HepG2 (cell line): ENCODE measurements around the gene LRP1B. TPM values are rescaled to one million over a fixed set of nuclear protein-coding genes. Genes with fewer than 3 reads are reported as not detected.

Experiments
- ATAC-seq: fragments of 200-7000 bp; cut with Tn5 transposase; 3 replicates; pipeline ENCODE4 v1.9.1; 2020; ENCODE audit warnings: mild to moderate bottlenecking, moderate library complexity
- BruUV-seq: library from RNA; stranded (reverse); fragments of 400-500 nt; replicated peaks from 2 replicates; lab custom pipeline; 2021; lab: Mats Ljungman, UMichigan
- CTCF ChIA-PET: fragments of 300-600 bp; formaldehyde crosslinking; extraction: SDS; loops from one replicate; lab custom pipeline; 2021; ENCODE audit warnings: low total read pairs, inconsistent platforms, low intra/inter-chr PET ratio; lab: Yijun Ruan, JAX
- POLR2A ChIA-PET: fragments of 350-600 bp; sonication (Branson Sonifier 250); formaldehyde crosslinking; loops from one replicate; lab custom pipeline; 2020; ENCODE audit warnings: antibody characterized with exemption, inconsistent platforms; lab: Yijun Ruan, JAX
- DNase-seq: peaks from one replicate; pipeline ENCODE4 v3.0.0-alpha.2; 2015; ENCODE audit warnings: low spot score
- FAIRE-seq: peaks from 3 replicates; lab custom pipeline; 2011; peaks lifted over from hg19 to GRCh38; lab: Jason Lieb, UNC
- H2AFZ ChIP-seq: one replicate; pipeline ENCODE4 v1.6.1; 2011; ENCODE audit warnings: low read length, inconsistent platforms
- H3K27ac ChIP-seq: fragments of 300-600 bp; 3 replicates; pipeline ENCODE4 v1.8.0; 2011; ENCODE audit warnings: mixed run types, mild to moderate bottlenecking, mixed read lengths, low read length, inconsistent platforms; ENCODE audit not compliant: insufficient read depth; ENCODE audit errors: extremely low read length
- H3K27me3 ChIP-seq, 2 experiments: fragments of 200-600 bp in 1 of 2; 2 replicates in 1 of 2; 3 replicates in 1 of 2; pipeline versions ENCODE4 v1.6.0 to v1.8.0; 2011; ENCODE audit warnings: low read length in 2 of 2, mild to moderate bottlenecking in 2 of 2, moderate library complexity in 2 of 2, inconsistent platforms in 1 of 2; ENCODE audit not compliant: insufficient read depth in 2 of 2, control insufficient read depth in 1 of 2
- H3K36me3 ChIP-seq, 2 experiments: fragments of 200-600 bp in 1 of 2; replicated peaks in 1 of 2; 2 replicates in 1 of 2; 3 replicates in 1 of 2; pipeline versions ENCODE4 v1.5.1 to v1.8.0; 2011; ENCODE audit warnings: low read length in 2 of 2, inconsistent platforms in 1 of 2; ENCODE audit not compliant: insufficient read depth in 2 of 2, control insufficient read depth in 1 of 2
- H3K4me1 ChIP-seq: 2 replicates; pipeline ENCODE4 v1.5.1; 2012; ENCODE audit warnings: low read length, inconsistent platforms; ENCODE audit not compliant: insufficient read depth
- H3K4me2 ChIP-seq: 2 replicates; pipeline ENCODE4 v1.6.0; 2011; ENCODE audit warnings: low read depth, low read length, inconsistent platforms
- H3K4me3 ChIP-seq, 3 experiments: fragments of 200-600 bp in 1 of 3; sonication (generic), shearing (Covaris generic) in 1 of 3; replicated peaks in 1 of 3; 2 replicates each; pipeline ENCODE4 v1.5.1; 2011 to 2016; ENCODE audit warnings: low read length in 3 of 3, inconsistent platforms in 2 of 3, low read depth in 2 of 3, mild to moderate bottlenecking in 2 of 3, control low read depth in 1 of 3, mixed read lengths in 1 of 3; ENCODE audit not compliant: insufficient read depth in 1 of 3
- H3K79me2 ChIP-seq: one replicate; pipeline ENCODE4 v1.6.1; 2011; ENCODE audit warnings: low read length, inconsistent platforms; ENCODE audit not compliant: insufficient read depth
- H3K9ac ChIP-seq: 2 replicates; pipeline ENCODE4 v1.6.0; 2011; ENCODE audit warnings: mild to moderate bottlenecking, low read depth, low read length, inconsistent platforms; ENCODE audit not compliant: insufficient read depth
- H3K9me3 ChIP-seq: 2 replicates; pipeline ENCODE4 v1.5.1; 2012; ENCODE audit warnings: mild to moderate bottlenecking, low read length
- H4K20me1 ChIP-seq: 2 replicates; pipeline ENCODE4 v1.6.0; 2011; ENCODE audit warnings: inconsistent platforms, mild to moderate bottlenecking, low read length, moderate library complexity; ENCODE audit not compliant: insufficient read depth
- CEBPB ChIP-seq: IDR thresholded peaks from 2 replicates; pipeline ENCODE4 v1.6.1; 2011; ENCODE audit warnings: low read depth, low read length, improper control_type of control experiment, borderline replicate concordance
- ESRRA ChIP-seq: sonication (generic); formaldehyde crosslinking; IDR thresholded peaks from 2 replicates; pipeline ENCODE4 v1.5.1; 2020; ENCODE audit warnings: mild to moderate bottlenecking, low read depth, missing genetic modification reagents
- MEIS1 ChIP-seq: sonication (generic); formaldehyde crosslinking; IDR thresholded peaks from 2 replicates; pipeline ENCODE4 v1.9.0; 2021; ENCODE audit warnings: mild to moderate bottlenecking, missing genetic modification reagents, moderate library complexity, borderline replicate concordance
- ZNF138 ChIP-seq: sonication (generic); formaldehyde crosslinking; IDR thresholded peaks from 2 replicates; pipeline ENCODE4 v1.5.0; 2020; ENCODE audit warnings: mild to moderate bottlenecking, low read depth, missing genetic modification reagents
- ZNF263 ChIP-seq: sonication (generic); formaldehyde crosslinking; IDR thresholded peaks from 2 replicates; pipeline ENCODE4 v1.4.0; 2020; ENCODE audit warnings: missing genetic modification reagents
- ZNF839 ChIP-seq: sonication (generic); formaldehyde crosslinking; IDR thresholded peaks from 2 replicates; pipeline ENCODE4 v1.4.0; 2020; ENCODE audit warnings: missing genetic modification reagents, mild to moderate bottlenecking, borderline replicate concordance
- ZSCAN22 ChIP-seq: sonication (generic); formaldehyde crosslinking; IDR thresholded peaks from 2 replicates; pipeline ENCODE4 v1.4.0; 2020; ENCODE audit warnings: mild to moderate bottlenecking, missing genetic modification reagents
- WGBS: methylation state at CpG from one replicate; pipeline ENCODE4 v1.1.6; 2017; ENCODE audit warnings: low lambda C conversion rate; 5-methylcytosine and 5-hydroxymethylcytosine counted together
- in situ Hi-C: cut with HindIII; loops from 2 replicates; pipeline ENCODE4 v1.10.0; 2017; ENCODE audit warnings: low pct_unique_long_range_greater_than_20kb; ENCODE audit not compliant: extremely low pct_ligation_motif_present
- intact Hi-C: fragments of 100-400 bp; cut with micrococcal nuclease; formaldehyde crosslinking; loops from one replicate; pipeline ENCODE4 v1.10.0; 2022; ENCODE audit not compliant: unreplicated experiment
- polyA plus RNA-seq, 8 experiments: library from polyadenylated mRNA; depleted of rRNA in 3 of 8; stranded (reverse) in 7 of 8; unstranded in 1 of 8; fragments of >200 nt; fragmentation: Illumina TruSeq in 4 of 8; extraction: Trizol in 4 of 8; gene quantifications; 2 replicates each; pipeline versions ENCODE4 v1.2.1 to v1.2.3, GENCODE V29; 2011 to 2016; ENCODE audit warnings: low read depth in 4 of 8, missing spikeins in 1 of 8, mixed read lengths in 1 of 8; ENCODE audit not compliant: insufficient read depth in 1 of 8
- total RNA-seq, 5 experiments: library from RNA; depleted of rRNA; stranded (reverse); fragments of >200 nt; fragmentation: Illumina TruSeq; extraction: Trizol; gene quantifications; 2 replicates each; pipeline ENCODE4 v1.2.3, GENCODE V29; 2016; ENCODE audit warnings: low read depth in 1 of 5
- TF ChIP-seq, protein P1 (sequence below): sonication (generic); formaldehyde crosslinking; IDR thresholded peaks from 2 replicates; pipeline ENCODE4 v1.4.0; 2020; ENCODE audit warnings: mild to moderate bottlenecking, missing genetic modification reagents
- TF ChIP-seq, protein P2 (sequence below): sonication (generic); formaldehyde crosslinking; IDR thresholded peaks from 2 replicates; pipeline ENCODE4 v1.4.0; 2020; ENCODE audit warnings: missing genetic modification reagents, low read depth, mild to moderate bottlenecking, borderline replicate concordance
- TF ChIP-seq, protein P3 (sequence below): sonication (generic); formaldehyde crosslinking; IDR thresholded peaks from 2 replicates; pipeline ENCODE4 v1.5.0; 2020; ENCODE audit warnings: missing genetic modification reagents

The LRP1B gene
- total and polyA plus RNA-seq, 2 of the 13 experiments (the other 11 are each of a cell fraction or from before 2014, with no cell fraction given): 0.04 TPM; not detected in 1

DNA sequence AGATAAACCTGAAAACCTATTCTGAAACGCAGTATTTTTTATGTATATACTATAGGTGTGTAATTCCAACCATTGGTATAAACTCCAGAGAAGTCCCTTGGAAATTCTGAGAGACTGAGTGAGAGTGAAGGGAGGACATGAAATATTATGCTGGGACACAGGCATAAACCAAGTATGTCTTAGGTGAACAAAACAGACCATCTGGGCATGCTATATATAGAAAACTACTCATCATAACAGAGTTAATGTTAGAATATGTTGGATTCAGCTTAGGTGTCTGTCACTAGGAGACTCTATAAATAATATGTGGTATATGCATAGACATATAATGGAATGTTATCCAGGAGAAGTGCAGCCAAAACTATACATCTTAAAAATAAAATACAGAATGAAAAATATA lies 282.6 kb downstream of the LRP1B start:
- Histone ChIP-seq H3K36me3 (no peaks in the 10 kb centered on the region), H3K4me3 (no peak overlapping the region), H4K20me1 (no peaks in the 10 kb centered on the region), H3K27me3 (no peaks in the 10 kb centered on the region; a peak in 1 of 5 replicates), H3K4me2 (no peak overlapping the region), H2AFZ (no peak overlapping the region), H3K9me3 (no peaks in the 10 kb centered on the region), H3K9ac (no peak overlapping the region), H3K79me2 (no peaks in the 10 kb centered on the region), H3K27ac (no peak overlapping the region), H3K4me1 (no peaks in the 10 kb centered on the region)
- in situ Hi-C loops: no loop called here
- 0% methylated on average over 1 of the region's 1 CpG for WGBS
- ATAC-seq (no peak), DNase-seq (no peak), FAIRE-seq (no peak)
- ChIA-PET CTCF (no interaction called here), POLR2A (no interaction called here)
- intact Hi-C loops: no loop called here
- BruUV-seq: no TSS peak
- no peak for TF ChIP-seq ZSCAN22
- TF ChIP-seq ZNF263 (CRISPR knock-in tag): no peak
- TF ChIP-seq MEIS1 (CRISPR knock-in tag): no peak
- TF ChIP-seq ESRRA (CRISPR knock-in tag): no peak
- TF ChIP-seq, protein P1, sequence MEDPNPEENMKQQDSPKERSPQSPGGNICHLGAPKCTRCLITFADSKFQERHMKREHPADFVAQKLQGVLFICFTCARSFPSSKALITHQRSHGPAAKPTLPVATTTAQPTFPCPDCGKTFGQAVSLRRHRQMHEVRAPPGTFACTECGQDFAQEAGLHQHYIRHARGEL (CRISPR knock-in tag): no peak
- TF ChIP-seq, protein P2, sequence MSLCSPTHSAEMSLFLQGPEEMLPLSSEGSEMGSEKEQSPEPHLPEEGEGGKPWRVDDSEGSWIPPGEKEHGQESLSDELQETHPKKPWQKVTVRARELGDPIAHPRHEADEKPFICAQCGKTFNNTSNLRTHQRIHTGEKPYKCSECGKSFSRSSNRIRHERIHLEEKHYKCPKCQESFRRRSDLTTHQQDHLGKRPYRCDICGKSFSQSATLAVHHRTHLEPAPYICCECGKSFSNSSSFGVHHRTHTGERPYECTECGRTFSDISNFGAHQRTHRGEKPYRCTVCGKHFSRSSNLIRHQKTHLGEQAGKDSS (CRISPR knock-in tag): no peak
- TF ChIP-seq ZNF138: no peak

DNA sequence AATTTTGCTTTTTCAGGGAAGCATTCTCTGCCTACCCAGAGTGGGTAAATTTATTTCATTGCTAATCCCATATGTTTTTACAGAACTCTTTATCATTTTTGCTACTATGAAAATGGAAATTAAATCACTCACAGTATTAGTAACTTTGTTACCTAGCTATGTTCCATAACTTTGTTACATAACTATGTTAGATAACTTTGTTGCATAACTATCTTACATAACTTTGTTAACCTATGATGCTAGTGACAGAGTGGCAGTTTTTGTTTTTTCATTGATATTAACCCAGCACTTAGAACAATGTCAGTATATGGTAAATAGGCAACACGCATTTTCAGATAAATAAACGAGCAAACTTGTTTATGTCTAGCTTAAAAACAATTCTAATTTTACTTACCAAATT lies 286.6 kb downstream of the LRP1B start:
- Histone ChIP-seq H4K20me1 (no peaks in the 10 kb centered on the region), H3K27me3 (no peaks in the 10 kb centered on the region), H3K9ac (no peak overlapping the region), H3K4me1 (no peaks in the 10 kb centered on the region), H2AFZ (no peak overlapping the region), H3K4me2 (no peak overlapping the region), H3K36me3 (no peaks in the 10 kb centered on the region), H3K79me2 (no peaks in the 10 kb centered on the region), H3K4me3 (no peak overlapping the region), H3K9me3 (no peaks in the 10 kb centered on the region), H3K27ac (no peak overlapping the region)
- DNase-seq (no peak), ATAC-seq (no peak), FAIRE-seq (no peak)
- POLR2A ChIA-PET: no interaction called here
- 2% methylated on average over 2 of the region's 2 CpGs for WGBS
- in situ Hi-C loops: no loop called here
- no TSS peak for BruUV-seq
- peak; percentile 38; the same call in 1 of the 2 replicates for TF ChIP-seq CEBPB
- TF ChIP-seq ZNF839 (CRISPR knock-in tag): no peak
- TF ChIP-seq, protein P3, sequence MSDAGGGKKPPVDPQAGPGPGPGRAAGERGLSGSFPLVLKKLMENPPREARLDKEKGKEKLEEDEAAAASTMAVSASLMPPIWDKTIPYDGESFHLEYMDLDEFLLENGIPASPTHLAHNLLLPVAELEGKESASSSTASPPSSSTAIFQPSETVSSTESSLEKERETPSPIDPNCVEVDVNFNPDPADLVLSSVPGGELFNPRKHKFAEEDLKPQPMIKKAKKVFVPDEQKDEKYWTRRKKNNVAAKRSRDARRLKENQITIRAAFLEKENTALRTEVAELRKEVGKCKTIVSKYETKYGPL: peak; percentile 97
- intact Hi-C loops: no loop called here
- CTCF ChIA-PET: no interaction called here
